Stimulated activated CD4-positive, alpha-beta T cell treated with anti-CD3 and anti-CD28 coated beads, Interleukin-1b, Interleukin-23, amount 100 ng/mL, for 24 hours (primary cell): ENCODE measurements around the gene KCTD2.
"Not testable (repeated sequence)": the region's sequence is repeated elsewhere in the genome, so short reads cannot be mapped to it uniquely, and the experiment has no call there.

ENCODE experiments used
- DNase-seq, 4 experiments: peaks; one replicate each; pipeline ENCODE4 v3.0.0-alpha.2; 2020; ENCODE audit warnings: low read depth in 4 of 4, low spot score in 1 of 4

The KCTD2 gene, protein sequence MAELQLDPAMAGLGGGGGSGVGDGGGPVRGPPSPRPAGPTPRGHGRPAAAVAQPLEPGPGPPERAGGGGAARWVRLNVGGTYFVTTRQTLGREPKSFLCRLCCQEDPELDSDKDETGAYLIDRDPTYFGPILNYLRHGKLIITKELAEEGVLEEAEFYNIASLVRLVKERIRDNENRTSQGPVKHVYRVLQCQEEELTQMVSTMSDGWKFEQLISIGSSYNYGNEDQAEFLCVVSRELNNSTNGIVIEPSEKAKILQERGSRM

DNA sequence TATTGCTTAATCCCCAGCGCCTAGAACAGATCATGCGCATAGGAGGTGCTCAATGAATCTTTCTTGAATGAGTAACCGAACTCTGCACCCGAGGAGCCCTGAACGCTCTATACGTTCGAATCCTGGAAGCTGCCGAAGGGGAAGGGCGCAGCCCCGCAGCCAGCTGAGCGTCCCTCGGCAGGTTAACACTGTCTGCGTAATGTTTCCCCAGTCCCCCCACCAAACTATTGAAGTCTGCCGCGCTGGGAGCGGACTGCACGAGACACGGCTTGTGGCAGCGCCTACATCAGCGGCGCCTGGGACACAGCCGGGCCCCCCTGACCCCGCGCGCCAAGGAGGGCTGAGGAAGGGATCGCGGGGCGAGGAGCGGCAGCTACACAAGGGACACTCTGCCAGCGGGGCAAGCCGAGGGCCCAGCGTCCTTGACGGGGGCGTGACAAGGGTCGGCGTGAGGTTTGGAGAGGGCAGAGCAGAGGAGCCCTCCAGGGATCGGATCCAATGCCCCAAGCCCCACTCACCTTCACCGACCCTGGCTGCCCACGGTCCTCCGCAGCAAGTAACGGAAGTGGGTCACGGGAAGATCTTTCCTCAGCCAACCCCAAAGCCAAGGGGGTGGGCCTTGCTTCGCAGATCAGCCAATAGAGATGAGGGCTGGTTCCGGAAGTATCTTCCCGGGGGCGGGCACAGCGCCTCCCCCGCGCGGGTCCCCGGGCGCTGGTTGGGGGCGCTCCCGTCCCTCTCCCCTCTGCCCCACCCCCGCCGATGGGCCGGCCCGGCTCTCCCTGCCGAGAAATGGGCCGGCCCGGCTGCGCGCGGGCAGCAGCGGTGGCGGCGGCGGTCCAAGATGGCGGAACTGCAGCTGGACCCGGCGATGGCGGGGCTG, at the start of gene KCTD2, which contains the start of gene ATP5PD:
TSS of gene KCTD2 (plus strand) at position 819 of the 883 bp plus-strand sequence. CDS start at position 845, 26 bp downstream.
TSS of gene ATP5PD (minus strand) at position 563 of the 883 bp plus-strand sequence. CDS start 4,319 bp downstream, outside the sequence.
- DNase-seq = peak; percentile 78 to 96 (median 88)

DNA sequence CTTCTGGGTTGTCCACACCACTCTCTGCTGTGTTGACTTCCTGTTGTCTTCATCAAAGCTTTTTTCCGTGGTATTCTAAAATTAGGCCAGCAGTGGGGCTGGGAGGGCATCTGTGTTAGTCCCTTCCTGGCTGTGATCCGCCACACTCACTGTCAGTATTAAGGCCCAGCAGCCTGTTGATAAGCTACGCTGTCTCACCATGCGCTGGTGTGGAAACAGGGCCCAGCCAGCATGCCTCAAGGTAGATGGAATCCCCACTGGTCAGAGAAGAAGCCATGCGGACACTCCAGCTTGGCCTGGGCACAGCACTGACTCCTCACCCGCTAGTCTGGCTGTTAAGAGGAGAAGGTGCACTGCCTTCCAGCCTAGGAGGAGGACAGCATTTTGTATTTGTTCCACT, 48.2 kb upstream of the KCTD2 start:
- DNase-seq = no peak

DNA sequence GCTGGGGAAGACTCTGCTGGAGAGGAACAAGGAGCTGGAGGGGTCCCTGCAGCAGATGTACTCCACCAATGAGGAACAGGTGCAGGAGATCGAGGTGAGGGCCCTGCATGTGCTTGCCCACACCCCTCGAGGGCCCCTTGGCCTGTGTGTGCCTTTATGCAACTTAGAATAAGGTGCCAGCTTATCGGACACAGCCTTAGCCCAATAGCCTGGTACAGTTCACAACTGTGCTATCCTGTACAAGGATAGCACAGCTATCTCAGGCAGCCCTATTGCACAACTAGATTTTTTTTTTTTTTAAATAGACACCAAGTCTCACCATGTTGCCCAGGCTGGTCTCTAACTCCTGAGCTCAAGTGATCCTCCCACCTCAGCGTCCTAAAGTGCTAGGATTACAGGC, 47.5 kb upstream of the KCTD2 start:
- DNase-seq = no peak

DNA sequence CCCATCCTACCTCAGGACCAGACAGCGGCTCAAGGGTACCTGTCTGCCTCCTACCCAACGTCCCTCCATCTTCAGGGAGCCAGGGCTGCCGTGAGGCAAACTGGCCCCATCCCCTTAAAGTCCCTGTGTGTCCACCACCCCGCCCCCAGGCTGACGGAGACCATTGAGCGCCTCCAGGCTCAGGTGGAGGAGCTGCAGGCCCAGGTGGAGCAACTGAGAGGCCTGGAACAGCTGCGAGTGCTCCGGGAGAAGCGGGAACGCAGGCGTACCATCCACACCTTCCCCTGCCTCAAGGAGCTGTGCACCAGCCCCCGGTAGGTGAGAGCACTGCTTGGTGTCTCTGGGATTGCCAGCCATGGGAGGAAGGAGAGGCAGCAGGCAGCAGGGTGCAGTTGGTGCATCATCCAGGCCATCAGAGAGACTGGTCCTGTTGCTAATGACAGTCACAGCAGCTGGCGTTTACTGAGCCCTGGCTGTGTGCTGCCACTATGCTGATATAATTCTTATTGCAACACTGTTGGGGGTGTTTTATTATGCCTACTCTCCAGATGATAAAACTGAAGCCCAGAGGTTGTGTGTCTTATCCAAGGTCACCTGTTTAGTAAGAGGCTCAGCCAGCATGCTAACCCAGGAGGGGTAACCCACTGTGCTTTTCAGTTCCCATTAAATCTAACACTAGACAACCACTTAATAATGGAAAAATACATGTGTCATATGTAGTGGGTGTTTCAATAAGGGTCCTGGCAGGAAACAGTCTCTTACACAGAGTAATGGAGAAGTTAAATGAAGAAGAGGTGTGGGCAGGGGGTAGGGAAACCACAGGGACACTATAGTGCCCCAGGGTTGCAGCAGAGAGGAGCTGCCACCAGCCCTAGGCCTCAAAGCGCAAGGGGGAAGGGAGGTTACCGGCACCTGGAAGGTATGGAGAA, 44.8 kb upstream of the KCTD2 start:
- DNase-seq = no peak

DNA sequence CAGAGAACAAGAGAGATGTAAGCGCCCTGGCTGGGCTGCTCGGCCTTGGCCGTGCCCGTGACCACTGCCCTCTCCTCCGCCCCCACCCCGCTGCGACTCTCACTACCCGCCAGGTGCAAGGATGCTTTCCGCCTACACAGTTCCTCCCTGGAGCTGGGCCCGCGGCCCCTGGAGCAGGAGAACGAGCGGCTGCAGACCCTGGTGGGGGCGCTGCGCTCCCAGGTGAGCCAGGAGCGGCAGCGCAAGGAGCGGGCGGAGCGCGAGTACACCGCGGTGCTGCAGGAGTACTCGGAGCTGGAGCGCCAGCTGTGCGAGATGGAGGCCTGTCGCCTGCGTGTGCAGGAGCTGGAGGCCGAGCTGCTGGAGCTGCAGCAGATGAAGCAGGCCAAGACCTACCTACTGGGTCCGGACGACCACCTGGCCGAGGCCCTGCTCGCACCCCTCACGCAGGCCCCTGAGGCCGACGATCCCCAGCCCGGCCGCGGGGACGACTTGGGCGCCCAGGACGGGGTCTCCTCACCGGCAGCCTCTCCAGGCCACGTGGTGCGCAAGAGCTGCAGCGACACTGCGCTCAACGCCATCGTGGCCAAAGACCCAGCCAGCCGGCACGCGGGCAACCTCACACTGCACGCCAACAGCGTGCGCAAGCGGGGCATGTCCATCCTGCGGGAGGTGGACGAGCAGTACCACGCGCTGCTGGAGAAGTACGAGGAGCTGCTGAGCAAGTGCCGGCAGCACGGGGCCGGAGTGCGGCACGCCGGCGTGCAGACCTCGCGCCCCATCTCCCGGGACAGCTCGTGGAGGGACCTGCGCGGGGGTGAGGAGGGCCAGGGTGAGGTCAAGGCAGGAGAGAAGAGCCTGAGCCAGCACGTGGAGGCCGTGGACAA, 43.7 kb upstream of the KCTD2 start:
- DNase-seq = no peak

DNA sequence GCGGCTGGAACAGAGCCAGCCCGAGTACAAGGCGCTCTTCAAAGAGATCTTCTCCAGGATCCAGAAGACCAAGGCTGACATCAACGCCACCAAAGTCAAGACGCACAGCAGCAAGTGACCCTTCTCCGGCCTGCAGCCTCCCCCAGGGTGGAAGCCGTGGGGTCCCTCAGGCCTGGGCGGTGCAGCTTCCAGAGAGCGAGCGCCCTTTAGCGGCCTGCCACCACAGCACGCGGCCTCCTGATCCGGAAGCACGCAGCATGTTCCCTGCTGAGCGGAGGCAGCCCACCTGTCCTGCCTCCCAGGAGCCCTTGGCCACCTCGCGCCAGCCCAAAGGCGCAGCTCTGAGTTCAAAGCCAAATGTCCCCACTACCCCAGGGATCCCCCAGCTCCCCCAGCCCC, 43.1 kb upstream of the KCTD2 start:
- DNase-seq = no peak

DNA sequence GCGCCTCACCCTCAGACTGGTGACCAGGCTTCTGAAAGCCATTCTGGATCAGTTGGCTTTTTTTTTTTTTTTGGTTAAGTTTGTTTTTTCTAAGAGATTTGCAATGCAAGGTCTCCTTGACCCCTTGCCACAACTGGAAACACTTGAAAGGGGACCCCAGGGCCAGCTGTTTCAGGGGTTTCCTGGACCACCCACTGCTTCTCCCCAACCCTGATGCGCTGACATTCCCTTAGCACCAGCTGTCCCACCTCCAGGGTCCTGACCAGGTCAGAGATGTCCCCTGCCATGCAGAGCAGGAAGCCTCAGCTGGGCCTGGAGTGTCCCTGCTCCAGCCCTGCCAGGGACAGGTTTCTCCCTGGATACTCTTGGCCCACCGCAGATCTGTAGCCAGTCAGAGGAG, 42.7 kb upstream of the KCTD2 start:
- DNase-seq = no peak

DNA sequence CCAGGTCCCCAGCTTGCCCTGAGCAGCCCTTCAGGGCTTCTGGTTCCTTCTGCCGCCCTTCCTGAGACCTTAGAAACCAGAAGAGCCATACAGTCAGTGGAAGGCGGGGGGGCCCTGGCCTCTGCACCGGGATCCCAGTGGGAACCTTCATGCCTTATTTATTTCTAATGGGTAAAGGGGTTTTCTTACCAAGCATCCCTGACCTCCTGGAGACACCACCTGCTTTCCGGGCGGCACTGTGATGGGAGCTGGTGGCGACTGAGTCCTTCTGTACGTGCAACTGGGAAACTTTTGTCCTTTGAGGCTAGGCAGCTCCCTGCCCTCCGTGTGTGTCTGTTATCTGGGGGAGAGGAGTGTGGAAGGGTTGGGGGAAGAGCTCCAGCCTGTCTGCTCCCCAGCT, 41.7 kb upstream of the KCTD2 start:
- no peak for DNase-seq

DNA sequence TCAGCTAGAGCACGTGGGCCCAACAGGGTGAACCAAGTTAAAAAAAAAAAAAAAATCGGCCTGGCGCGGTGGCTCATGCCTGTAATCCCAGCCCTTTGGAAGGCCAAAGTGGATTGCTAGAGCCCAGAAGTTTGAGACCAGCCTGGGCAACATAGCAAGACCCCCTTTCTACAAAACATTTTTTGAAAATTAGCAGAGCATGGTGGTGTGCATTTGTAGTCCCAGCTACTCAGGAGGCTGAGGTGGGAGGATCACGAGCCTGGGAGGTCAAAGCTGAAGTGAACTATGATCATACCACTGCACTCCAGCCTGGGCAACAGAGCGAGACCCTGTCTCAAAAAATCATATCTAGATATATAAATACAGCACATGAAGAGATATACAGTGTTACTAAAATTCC, 40.9 kb upstream of the KCTD2 start:
- not testable (repeated sequence) for DNase-seq

DNA sequence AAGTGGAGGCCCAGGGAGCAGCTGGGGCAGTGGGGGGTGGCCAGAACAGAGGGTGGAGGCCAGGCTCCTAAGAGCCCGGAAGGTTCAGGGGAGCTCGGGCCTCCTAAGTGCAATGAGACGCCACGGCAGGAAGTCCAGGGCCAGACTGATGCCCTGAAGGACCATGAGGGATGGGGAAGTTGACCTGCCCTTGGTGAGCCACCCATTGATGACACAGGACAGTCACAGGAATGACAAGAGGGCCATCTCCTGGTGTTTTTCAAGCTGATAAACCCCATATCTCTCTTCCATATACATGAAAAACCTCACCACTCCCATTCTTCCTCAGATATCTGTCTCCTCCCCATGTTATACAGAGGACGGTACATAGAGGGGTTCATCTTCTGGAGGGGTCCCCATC, 40.4 kb upstream of the KCTD2 start:
- no peak for DNase-seq

DNA sequence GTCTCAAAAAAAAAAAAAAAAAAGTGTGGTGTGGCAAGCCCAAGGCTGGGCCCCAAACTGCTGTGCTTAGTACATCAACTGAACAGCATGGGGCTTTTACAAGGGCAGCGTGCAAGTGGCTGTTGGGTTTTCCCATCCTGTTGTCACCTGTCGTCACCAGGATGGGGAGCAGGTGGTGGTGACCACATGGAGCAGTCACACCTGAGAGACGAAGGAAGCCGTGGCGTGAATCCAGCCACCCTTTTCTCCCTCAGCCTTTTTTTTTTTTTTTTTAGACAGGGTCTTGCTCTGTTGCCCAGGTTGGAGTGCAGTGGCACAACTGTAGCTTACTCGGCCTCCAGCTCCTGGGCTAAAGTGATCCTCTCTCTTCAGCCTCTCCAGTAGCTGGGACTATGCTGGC, 38.7 kb upstream of the KCTD2 start:
- no peak for DNase-seq

DNA sequence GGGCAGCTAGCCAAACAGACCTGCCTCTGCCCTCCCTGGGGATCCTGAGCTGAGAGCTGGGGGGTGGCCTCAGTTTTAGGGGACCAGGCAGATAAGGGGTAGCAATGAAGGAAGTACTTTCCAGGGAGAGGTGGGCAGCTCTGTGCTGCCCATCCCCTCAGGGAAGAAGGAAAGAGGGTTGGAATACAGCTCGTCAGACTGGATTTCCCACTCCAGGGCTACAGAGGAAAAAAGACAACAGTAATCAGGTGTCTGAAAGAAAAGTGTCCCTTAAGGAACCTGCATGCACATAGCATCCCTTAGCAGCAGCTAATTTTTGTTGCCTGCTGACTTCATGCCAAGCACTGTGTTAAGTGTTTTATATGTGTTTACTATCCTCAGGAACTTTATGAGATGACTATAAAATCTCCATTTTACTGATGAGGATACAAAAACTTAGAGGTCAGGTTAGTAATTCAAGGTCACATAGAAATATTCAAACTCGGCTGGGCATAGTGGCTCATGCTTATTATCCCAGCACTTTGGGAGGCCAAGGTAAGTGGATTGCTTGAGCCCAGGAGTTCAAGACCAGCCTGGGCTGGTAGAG, 37.8 kb upstream of the KCTD2 start:
- DNase-seq = no peak

DNA sequence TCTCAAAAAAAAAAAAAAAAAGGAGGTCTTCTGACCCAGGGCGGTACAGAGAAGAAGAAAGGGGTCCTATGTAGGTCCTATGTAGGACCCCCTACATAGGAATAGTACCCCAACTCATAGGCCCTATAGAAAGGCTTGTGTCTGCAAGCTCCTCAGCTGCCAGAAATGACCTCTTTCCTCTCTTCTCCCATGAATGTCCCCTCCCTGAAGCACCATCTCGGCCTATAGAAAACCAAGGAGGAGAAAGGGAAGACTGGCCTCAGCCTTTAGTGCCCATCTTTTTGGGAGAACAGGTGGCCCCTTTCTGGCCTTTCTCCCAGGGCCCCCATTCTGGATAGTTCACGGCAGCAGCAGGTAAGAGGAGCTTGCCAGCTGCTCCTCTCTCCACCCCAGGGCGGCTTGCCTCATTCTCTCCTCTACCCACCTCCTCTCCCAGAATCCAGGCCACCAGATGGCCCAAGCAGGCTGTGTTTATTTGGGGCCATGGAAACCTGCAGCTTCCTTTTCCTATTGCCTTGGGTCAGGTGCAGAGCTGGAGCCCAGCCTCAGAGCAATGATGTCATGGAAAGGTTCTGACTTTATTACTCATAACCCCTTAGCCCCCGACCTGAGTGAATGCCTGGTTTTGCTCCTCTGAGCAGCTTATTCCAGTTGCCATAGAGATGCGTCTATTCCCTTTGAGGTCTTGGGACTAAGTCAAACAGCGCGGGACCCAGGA, 36.2 kb upstream of the KCTD2 start:
- no peak for DNase-seq

DNA sequence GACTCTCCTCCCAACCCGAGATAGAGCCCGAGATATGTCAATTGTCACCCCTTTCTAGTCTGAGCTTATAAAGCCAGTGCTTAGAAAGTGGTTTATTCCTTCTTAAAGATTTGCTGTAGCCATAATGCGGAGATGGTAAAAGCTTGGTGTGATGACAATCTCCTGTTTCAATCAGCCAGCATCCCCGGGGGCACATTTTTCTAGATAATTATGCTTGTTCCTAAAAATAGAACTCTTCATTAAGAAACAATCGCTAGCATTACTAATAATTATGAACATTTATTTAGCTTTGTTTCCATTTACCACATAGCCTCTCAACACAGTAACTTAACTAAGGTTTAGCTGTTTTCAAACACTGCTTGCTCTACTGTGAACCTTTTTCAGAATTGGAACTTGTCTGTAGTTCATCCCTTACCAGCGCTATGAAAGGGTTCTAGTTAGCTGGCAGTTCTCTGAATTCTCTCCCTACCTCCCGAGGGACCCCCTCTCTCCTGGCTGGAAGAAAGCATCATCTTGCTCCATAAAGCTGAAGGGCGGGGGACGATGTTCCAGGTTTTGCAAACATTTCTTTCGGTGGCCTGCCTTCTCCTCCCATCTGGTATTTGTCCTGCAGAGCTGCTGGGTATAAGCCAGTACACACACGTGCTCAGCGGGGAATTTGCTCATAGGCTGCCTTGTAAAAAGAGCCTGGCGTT, 35.5 kb upstream of the KCTD2 start:
- DNase-seq = no peak

DNA sequence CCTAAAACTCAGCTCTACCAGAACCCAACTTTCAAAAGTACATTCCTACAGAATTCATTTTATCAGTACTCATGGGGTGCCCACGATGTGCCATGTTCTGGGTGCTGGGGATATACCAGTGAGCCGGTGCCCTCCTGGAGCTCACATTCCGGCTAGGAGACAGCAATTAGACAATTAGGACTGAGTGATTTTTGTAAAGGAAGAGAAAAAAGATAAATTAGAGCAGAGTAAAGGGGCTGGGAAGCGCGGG, 35.0 kb upstream of the KCTD2 start:
- DNase-seq = no peak

DNA sequence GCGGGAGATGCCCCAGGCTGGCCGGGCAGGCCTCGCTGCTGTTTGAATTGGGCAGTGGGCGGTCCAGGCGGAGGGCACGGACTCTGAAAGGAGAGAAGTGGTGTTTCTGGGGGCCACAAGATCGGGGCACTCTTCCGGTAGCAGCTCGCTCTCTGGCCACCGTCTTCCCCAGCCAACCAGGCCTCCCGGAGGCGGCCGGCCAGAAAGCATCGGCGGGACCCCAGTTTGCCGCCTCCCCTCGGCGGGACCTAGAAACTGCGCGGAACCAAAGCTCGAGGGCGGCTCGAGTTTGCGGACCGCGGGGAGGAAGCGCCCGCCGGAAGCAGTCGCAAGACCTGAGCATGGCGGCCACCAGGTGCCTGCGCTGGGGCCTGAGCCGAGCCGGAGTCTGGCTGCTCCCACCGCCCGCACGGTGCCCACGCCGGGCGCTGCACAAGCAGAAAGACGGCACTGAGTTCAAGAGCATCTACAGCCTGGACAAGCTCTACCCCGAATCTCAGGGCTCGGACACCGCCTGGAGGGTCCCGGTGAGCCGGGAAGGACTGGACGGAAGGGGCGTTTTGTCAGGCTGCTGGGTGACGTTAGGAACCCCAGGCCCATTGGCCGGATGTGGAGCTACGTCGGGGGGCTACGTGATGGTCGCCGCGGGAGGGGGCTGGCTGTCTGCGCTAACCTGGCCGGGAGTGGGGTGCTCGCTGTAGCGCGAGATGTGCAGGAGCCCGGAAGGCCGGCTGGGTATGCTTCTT, 34.5 kb upstream of the KCTD2 start, which contains the start of gene MRPL58:
TSS of gene MRPL58 (plus strand) at position 325 of the 746 bp plus-strand sequence. CDS start at position 342, 17 bp downstream.
- DNase-seq = peak; percentile 59 to 75 (median 65)

DNA sequence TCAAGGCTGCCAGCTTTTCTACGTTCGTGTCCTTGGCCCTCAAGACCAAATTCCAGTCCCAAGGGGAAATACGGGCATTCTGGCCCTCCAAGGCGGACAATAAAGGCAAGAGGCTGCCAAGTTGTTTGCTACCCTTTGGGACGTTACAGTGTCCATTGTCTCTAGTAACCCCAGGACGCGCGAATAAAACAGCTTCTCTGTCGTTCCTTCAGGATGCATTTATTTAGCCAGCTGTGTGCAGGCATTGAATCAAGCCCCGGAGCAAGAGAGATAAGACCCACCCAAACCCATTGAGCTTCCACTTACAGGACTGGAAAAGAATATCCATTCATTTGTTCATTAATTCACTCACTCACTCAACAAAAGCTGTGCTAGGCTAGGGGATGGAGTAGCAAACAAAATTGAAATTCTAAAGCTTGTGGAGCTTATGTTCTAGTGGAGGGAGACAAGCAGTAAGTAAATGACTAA, 33.9 kb upstream of the KCTD2 start:
- DNase-seq = no peak

DNA sequence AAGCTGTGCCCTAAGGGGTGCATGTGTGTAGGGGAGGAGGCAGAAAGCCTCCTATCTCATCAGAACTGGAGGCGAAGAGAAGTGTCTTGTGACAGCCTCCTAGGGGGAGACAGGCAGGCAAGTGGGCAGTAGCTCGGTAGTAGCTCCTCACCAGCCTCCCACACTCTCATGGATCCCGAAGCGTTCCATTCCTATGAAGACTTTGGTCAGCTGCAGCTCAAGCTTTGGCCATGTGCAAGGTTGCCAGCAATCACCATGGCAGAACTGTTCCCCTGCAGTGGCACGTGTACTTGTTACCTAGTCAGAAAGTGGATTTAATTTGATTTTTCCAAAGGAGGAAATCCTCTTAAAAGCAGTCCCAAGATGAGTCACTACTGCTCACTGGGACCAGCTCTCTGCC, 27.9 kb upstream of the KCTD2 start:
- no peak for DNase-seq
